HG03354 (cell line): ENCODE measurements around the gene DCLRE1A.

Experiments
- ATAC-seq: cut with Tn5 transposase; IDR thresholded peaks from one replicate; pipeline ENCODE4 v1.9.1; 2021; ENCODE audit warnings: mild to moderate bottlenecking; ENCODE audit not compliant: unreplicated experiment, poor library complexity, severe bottlenecking

Gene DCLRE1A

DNA sequence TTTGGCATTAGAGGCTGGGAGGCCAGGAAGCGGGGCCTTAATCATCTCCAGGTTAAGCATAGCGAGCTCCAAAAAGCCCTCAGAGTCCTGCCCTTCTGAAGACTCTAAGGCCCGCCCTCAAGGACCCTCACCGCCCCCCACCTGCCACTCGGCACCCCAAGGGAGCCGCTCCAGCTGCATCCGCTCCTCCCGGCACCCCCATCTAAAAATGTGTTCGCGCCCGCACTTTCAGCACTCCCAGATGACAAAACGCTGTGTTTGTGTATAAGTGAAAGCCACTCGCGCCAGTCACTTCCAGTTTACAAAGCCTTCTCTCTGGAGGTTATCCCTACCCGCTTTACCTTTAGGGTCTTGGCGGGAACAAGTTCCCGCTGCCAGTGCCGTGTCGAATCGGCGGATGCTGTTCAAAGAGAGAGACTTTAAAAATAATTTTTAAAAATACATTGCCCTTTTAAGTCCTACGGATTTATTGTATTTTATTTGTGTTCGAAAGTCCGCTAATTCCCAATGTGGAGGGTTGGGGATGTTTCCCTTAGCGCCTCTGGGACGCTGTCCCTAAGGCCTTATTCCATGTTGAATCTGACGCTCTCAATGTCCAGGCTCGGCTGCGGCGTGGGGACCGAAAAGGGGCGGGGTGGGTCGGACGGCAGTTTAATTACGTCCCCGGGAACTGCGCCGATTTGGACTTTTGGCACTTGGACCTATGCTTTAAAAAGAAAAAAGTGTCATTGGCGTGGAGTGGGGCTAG lies at the start of gene DCLRE1A, which contains the start of gene NHLRC2:
TSS of gene DCLRE1A (minus strand) at position 70 of the 748 bp plus-strand sequence. CDS start 900 bp downstream, outside the sequence.
TSS of gene NHLRC2 (plus strand) at position 649 of the 748 bp plus-strand sequence. CDS start 212 bp downstream, outside the sequence.
- peak; percentile 49 for ATAC-seq

DNA sequence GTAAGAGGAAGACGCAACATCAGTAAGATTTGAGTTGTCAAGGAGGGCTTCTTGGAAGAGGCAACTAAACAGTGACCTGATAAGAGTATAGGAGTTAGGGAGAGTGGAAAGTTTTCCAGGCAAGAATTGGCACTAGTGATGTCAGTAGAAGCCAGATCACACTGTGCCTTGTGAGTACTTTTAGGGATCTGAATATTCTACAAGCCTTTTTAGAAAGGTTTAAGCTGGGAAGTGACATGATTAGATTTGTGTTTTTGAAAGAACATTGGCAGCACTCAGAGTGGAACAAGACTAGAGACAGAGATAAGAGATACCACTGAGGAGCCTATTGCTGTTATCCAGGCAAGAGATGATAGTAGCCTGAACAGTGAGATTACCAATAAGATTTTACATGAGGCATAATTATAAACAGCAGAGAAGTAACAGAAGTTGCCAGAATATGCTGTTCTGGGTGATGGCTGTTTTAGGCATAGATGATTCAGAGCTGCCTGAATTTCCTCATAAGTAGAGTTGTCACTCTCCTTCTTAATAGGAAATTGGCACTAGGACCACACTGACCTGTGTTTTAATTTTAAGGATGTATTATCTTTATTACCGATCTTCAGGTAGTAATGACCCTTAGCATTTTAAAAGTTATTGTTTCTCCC lies 46.2 kb upstream of the DCLRE1A start:
- no peak for ATAC-seq

GRCh38 chr10:113897693-113898618 lies 44.1 kb upstream of the DCLRE1A start:
- ATAC-seq, result no peak

GRCh38 chr10:113895018-113895417 lies 41.1 kb upstream of the DCLRE1A start:
- no peak for ATAC-seq

DNA sequence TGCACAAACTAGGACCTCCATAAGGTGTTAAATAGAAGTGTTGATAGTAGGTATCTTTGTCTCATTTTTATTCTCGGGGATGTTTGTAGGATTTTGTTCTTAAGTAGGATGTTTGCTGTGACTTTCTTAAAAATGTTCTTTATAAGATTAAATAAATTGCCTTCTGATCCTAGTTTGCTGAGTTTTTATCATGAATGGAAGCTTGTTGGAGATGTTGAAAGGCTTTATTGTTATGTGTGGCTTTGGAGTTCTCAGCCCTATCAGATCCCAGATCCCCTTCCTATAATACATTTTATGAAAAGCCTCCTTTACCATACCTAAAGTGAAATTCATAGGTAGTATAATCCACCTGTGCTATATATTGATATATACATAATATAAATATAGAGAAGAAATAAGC lies 40.7 kb upstream of the DCLRE1A start:
- no peak for ATAC-seq

DNA sequence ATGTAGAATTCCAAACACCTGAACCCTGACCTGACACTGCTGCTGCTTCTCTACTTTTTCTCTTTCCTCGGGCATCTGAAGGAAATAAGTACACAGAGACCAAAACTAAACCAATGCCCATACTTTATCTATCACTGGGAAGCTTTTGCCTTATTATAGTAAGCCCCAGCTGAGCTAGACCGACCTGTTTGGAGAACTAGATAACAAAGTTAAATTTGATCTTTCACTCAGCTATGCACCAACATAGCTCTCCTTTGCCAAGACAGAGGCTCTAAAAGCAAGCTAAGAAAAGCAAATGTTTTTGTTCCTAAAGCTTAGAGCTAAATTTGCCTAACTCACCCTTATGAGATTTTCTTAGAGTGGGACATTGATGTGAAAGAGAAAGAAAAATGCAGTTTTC lies 39.7 kb upstream of the DCLRE1A start:
- no peak for ATAC-seq

- no peak for ATAC-seq
Measured at GRCh38 chr10:113891476-113891875, 37.6 kb upstream of the DCLRE1A start.

GRCh38 chr10:113890769-113891168 lies 36.9 kb upstream of the DCLRE1A start:
- no peak for ATAC-seq

DNA sequence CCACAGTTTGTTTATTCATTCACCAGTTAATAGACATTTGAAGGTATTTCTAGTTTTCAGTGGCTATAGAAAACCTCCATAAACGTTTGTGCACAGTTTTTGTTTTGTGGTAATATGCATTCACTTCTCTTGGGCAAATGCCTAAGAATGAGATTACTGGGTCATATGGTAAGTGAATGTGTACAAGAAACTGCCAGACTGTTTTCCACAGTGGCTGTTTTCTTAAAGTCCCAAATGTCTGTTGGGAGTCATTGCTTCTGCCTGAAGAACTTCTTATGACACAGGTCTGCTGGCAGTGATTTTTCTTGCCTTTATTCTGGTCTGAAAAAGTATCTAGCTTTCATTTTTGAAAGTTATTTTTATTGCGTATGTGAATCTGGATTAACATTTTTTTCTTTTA lies 36.0 kb upstream of the DCLRE1A start:
- ATAC-seq, result no peak

DNA sequence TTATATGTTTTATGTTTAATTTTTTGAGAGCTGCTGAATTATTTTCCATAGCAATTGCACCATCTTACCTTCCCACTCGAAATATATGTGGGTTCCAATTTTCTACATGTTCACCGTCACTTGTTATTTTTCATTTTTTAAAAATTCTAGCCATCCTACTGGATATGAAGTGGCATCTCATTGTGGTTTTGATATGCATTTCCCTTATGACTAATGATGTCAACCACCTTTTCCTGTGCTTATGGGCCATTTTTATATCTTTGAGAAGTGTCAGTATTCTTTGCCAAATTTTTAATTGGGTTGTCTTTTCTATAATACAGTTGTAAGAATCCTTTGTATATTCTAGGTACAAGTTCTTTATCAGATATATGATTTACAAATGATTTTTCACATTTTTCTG lies 28.4 kb upstream of the DCLRE1A start:
- ATAC-seq, result no peak

- ATAC-seq, result no peak
Measured at GRCh38 chr10:113880236-113880635, 26.4 kb upstream of the DCLRE1A start.

DNA sequence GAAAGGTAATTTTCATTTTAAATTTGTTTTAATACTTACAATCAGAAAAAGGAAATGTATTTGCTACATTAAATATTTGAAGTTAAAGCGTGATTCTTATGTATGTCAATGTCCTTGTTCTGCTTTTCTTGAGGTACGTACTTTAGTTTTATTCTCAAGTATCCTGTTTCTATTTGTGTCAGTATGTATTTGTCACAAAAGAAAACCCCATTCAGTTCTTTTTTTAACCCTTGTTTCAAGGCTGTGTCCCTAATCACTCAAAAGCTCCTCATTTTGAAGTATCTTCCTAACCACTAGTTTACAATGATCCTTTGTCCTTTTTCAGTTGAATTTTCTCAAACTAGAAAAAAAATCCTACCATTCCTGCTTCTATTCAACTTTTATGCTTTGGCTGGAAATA lies 25.8 kb upstream of the DCLRE1A start:
- ATAC-seq, result peak; percentile 80

GRCh38 chr10:113876461-113876860 lies 22.6 kb upstream of the DCLRE1A start:
- no peak for ATAC-seq

- ATAC-seq, result no peak
Measured at GRCh38 chr10:113875212-113875611, 21.3 kb upstream of the DCLRE1A start.

DNA sequence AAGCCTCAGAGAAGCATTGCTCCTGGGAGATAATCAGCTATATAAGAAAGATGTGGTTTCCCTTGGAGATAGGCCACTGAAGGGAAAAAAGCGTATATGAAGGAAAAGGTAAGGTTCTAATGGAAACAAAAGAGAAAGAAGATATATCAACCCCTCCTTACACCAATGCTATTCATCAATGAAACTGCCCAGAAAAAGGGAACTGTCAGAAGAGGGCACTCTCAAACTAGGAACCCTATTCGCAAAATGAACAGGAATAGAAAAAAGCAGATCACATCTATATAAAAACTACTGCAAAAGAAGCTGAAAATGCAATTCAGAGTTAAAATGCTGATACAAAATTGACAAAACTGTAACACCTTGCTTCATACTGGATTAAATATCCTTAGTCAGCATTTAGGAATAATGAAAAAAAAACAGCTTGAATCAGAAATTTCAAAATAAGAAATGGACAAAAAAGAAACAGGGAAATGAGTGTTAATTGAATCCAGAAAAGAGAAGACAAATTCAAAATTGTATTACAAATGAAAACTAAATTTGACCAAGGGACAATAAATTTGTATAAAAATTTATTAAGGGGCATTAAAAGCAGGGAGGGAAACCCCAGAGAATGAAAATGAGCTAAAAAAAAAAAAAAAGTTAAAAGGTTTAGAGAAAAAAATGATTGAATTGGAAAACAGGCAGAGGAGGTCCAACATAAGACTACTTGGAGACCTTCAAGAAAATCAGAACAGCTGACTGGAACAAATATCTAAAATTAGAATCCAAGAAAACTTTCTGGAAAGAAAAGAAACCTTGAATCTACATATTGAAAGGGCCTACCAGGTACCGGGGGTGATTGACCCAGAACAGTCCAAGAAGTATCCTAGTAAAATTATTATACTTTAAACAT lies 18.5 kb upstream of the DCLRE1A start:
- no peak for ATAC-seq

GRCh38 chr10:113869789-113870188 lies 15.9 kb upstream of the DCLRE1A start:
- no peak for ATAC-seq

- ATAC-seq, result no peak
Measured at GRCh38 chr10:113867904-113868303, 14.0 kb upstream of the DCLRE1A start.

DNA sequence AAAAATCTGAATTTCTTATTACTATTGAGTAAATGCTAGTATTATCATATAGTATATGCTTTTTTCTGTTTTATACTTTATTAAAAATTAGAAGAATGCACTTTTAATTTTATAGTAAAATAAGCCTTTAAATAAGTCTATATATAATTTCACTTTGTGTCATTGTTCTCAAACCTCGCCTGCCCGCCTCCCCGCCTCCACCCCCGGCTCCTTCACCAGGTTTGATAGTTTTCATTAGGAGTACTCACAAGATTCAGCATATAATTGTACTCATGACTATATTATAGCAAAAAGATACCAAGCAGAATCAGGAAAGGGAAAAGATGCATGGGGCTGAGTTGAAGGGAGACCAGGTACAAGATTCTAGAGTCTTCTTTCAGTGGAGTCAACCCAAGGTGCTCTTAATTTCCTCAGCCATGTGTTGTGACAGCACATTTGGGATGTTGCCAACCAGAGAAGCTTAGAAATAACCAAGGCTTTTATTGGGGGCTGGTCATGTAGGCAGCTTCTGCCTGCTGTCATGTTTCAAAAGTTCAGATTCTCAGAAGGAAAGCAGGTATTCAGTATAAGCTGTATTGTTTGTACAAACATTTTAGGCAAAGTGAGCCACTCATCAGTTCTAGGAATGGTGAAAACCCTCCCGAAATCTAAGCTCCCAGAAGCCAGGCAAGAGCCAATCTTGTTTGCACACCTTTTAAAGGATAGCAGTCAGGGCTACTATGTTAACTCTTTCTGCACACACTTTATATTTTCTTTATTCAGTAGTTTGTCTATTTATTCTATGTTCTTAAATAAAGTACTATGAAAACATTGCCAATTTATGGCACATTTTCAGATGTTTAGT lies 12.9 kb upstream of the DCLRE1A start:
- ATAC-seq, result no peak
